ENCODE results near the gene PSAP.

DNA sequence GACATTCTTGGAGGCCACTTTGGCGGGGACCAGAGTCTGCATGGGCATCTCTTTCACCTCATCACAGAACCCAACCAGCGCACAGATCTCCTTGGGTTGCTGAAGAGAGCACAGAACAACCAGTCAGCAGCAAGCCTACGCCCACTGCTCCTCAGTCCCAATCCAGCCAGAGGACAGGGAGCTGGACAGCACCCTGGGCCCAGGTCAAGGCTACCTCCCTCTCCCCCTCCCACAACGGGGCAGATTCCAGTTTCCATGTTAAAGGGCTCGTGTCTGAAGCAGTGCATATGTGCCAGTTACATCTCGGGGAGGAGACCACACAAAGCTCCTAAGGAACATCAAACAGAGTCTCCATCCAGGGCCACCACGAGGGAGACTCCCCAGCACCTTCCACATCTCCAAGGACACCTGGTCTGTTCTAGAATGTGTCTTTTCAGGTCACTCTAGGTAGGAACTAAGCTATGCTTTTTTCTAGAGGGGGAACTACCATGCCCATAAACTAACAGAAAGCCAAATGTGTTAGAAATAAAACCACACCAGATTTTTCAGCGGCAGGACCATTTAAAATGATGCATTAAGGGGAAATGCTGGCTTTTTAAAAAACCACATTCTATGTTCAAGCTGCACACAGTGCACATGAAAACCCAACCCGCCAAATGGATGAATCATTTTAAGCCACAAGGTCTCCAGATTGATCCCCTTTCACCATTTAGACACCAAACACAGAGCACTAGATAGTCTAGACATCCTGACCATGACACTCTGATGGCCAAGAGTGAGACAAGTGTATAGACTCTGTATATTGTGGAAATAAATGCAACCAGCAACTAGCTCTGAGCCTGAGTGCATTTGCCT, 28.9 kb downstream of the PSAP start:
- TF ChIP-seq POLR2A (IDR thresholded peaks at IDR 0.05; ENCODE audit: low read length) (no peak), GATA1 (IDR thresholded peaks at IDR 0.05; ENCODE audit: low read depth, low read length) (no peak)
